ENCODE results near the gene SLC4A1.

DNA sequence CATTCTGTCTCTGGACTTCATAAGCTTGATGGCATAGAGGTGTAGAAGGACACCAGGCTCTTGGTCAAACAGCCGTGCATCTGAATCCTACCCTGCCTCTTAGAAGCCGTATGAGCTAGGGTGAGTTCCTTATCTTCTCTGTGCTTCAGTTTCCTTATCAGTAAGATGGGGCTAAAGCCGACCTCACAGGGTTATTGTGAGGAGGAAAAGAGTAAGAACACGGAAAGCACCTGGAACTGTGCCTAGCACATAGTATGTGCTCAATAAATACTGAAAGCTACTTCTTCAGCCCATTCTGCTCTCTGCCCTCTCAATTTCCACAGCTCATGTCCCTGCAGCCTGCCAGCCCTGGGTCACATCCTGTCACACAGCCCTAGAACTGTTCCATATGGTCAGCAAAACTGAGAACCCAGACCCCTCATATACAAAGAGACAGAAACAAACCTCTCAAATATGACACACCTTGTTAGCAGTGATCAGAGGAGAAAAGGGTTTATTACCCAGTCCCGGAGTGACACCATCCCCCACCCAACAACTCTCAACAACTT lies 31.4 kb downstream of the SLC4A1 start:
- TF ChIP-seq CTCF (IDR thresholded peaks at IDR 0.05 in 4 of 5, conservative IDR thresholded peaks at IDR 0.05 in 1 of 5) (no peak), POLR2A (IDR thresholded peaks at IDR 0.05) (no peak)
